Esophagus (tissue), 2 donors: ENCODE measurements around the gene C4A. TPM values are rescaled to one million over a fixed set of nuclear protein-coding genes. Genes with fewer than 3 reads are reported as not detected.
"Not testable (repeated sequence)": the region's sequence is repeated elsewhere in the genome, so short reads cannot be mapped to it uniquely, and the experiment has no call there.

Source experiments
- H3K27ac ChIP-seq, 2 donors: one replicate each; pipeline ENCODE4 v1.5.1; 2013; ENCODE audit warnings: low read depth in 2 of 2, mild to moderate bottlenecking in 2 of 2, inconsistent platforms in 1 of 2, low read length in 1 of 2, moderate library complexity in 1 of 2
- H3K27me3 ChIP-seq, 2 donors: one replicate each; pipeline ENCODE4 v1.6.1; 2013; ENCODE audit warnings: low read length in 2 of 2, control low read depth in 1 of 2, mild to moderate bottlenecking in 1 of 2; ENCODE audit not compliant: insufficient read depth in 2 of 2, control insufficient read depth in 1 of 2
- H3K36me3 ChIP-seq, 2 donors: one replicate each; pipeline ENCODE4 v1.6.1; 2013; ENCODE audit warnings: low read length in 1 of 2; ENCODE audit not compliant: control insufficient read depth in 2 of 2, insufficient read depth in 2 of 2
- H3K4me1 ChIP-seq, 2 donors: one replicate each; pipeline ENCODE4 v1.6.1; 2013; ENCODE audit warnings: low read length in 1 of 2; ENCODE audit not compliant: control insufficient read depth in 2 of 2, insufficient read depth in 2 of 2
- H3K4me3 ChIP-seq, 2 donors: one replicate each; pipeline ENCODE4 v1.5.1; 2013; ENCODE audit warnings: low read length in 2 of 2, mild to moderate bottlenecking in 2 of 2, low read depth in 1 of 2, moderate library complexity in 1 of 2
- H3K9me3 ChIP-seq, 2 donors: one replicate each; pipeline ENCODE4 v1.6.1; 2013; ENCODE audit warnings: mild to moderate bottlenecking in 2 of 2, low read depth in 1 of 2, low read length in 1 of 2, moderate library complexity in 1 of 2; ENCODE audit not compliant: control insufficient read depth in 2 of 2, insufficient read depth in 1 of 2
- whole genome bisulfite sequencing, 2 donors: extraction: QIAGEN DNeasy Blood & Tissue Kit; methylation state at CpG; one replicate each; pipeline ENCODE4 v1.1.7; 2013; 5-methylcytosine and 5-hydroxymethylcytosine counted together
- polyA plus RNA-seq, 2 donors: library from polyadenylated mRNA; stranded (reverse); fragments of 200-250 nt; gene quantifications; one replicate each; pipeline ENCODE4 v1.2.3, GENCODE V29; 2013
- donor health status: healthy with polysubstance abuse.
- donor health status: Bipolar disorder and iron deficiency.

C4A gene
- polyA plus RNA-seq, 2 donors = 6.9 to 13.1 TPM

DNA sequence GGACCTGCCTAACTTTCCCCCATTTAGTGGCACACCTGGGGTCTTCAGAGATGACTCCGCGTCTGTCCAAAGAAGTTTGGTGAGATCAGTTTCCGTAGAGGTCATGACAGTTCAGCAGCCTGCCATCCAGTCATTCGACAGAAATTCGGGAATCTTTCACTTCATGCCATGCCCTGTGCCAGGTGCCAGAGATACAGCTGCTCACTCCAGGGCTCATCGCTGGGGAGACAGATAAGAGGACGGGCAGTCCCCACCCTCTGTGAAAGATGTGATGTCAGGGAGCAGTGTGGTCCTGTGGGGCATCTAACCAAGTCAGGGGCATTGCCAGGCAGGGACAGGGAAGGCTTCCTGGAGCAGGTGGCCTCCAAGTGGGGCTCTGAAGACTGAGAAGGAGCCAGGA, 21.4 kb downstream of the C4A start:
- not testable (repeated sequence) for H3K27ac ChIP-seq, H3K4me1 ChIP-seq
- WGBS, 2 donors = no CpG with 5 or more reads among the region's 7 CpGs

DNA sequence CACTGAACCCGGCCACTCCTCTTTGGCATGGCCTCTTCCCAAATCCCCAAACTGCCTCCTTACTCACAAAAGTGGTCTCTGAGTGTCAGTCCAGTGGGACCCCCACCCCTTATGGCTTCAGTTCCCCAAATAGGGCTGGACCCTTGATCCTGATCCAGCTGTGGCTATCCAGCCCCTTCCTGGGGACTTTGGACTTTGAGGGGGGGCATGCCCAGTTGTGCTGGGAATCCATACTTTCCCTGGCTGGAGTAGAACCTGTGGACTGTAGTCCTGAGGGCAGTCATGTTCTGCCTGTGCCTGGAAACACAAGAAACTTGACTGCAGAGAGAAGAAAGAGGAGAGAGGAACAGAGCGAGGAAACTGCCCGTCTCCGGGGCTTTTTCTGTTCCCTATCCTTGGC, 22.5 kb downstream of the C4A start:
- not testable (repeated sequence) for H3K9me3 ChIP-seq, H3K27ac ChIP-seq, H3K36me3 ChIP-seq, H3K4me1 ChIP-seq, H3K4me3 ChIP-seq, H3K27me3 ChIP-seq
- 81 to 90% methylated on average over 3 to 4 of the region's 4 CpGs for WGBS, 2 donors

More for the DNA sequence above, 21.4 kb downstream of the C4A start:
- not testable (repeated sequence) for H3K9me3 ChIP-seq, H3K4me3 ChIP-seq, H3K27me3 ChIP-seq, H3K36me3 ChIP-seq

- H3K4me1 ChIP-seq, H3K9me3 ChIP-seq, H3K36me3 ChIP-seq, H3K4me3 ChIP-seq, H3K27me3 ChIP-seq, H3K27ac ChIP-seq: not testable (repeated sequence)
- WGBS, 2 donors = 60 to 62% methylated on average over 9 of the region's 13 CpGs
Measured at GRCh38 chr6:32004864-32005537, 23.1 kb downstream of the C4A start.

DNA sequence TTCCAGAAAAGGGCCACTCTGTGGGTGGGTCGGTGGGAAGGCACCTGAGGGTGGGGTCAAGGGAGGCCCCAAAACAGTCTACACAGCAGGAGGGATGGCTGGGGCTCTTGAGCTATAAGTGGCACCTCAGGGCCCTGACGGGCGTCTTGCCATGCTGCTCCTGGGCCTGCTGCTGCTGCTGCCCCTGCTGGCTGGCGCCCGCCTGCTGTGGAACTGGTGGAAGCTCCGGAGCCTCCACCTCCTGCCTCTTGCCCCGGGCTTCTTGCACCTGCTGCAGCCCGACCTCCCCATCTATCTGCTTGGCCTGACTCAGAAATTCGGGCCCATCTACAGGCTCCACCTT, 23.7 kb downstream of the C4A start:
- not testable (repeated sequence) for H3K27me3 ChIP-seq, H3K4me1 ChIP-seq, H3K27ac ChIP-seq, H3K9me3 ChIP-seq, H3K4me3 ChIP-seq, H3K36me3 ChIP-seq
- WGBS, 2 donors = 77 to 84% methylated on average over 8 to 9 of the region's 9 CpGs

DNA sequence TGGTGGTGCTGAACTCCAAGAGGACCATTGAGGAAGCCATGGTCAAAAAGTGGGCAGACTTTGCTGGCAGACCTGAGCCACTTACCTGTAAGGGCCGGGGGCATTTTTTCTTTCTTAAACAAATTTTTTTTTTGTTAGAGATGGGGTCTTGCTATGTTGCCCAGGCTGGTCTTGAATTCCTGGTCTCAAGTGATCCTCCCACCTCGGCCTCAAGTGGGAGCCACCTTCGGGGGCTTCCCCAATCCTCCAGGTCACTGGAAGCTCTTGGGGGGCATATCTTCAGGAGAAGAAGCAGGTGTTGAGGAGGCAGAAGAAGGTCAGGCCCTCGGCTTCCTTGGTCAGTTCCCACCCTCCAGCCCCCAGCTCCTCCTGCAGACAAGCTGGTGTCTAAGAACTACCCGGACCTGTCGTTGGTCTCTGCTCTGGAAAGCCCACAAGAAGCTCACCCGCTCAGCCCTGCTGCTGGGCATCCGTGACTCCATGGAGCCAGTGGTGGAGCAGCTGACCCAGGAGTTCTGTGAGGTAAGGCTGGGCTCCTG, 24.2 kb downstream of the C4A start:
- H3K4me1 ChIP-seq, H3K9me3 ChIP-seq, H3K27ac ChIP-seq, H3K36me3 ChIP-seq, H3K4me3 ChIP-seq, H3K27me3 ChIP-seq: not testable (repeated sequence)
- 75 to 76% methylated on average over 8 of the region's 8 CpGs for WGBS, 2 donors

GRCh38 chr6:32007086-32007485, 25.2 kb downstream of the C4A start:
- not testable (repeated sequence) for H3K9me3 ChIP-seq, H3K4me1 ChIP-seq, H3K36me3 ChIP-seq, H3K27me3 ChIP-seq, H3K4me3 ChIP-seq, H3K27ac ChIP-seq
- 78 to 81% methylated on average over 11 to 12 of the region's 12 CpGs for WGBS, 2 donors

GRCh38 chr6:32008037-32008436, 26.2 kb downstream of the C4A start:
- H3K27me3 ChIP-seq, H3K36me3 ChIP-seq, H3K9me3 ChIP-seq, H3K4me1 ChIP-seq, H3K4me3 ChIP-seq, H3K27ac ChIP-seq: not testable (repeated sequence)
- no CpG with 5 or more reads among the region's 24 CpGs for WGBS, 2 donors

- H3K27me3 ChIP-seq, H3K27ac ChIP-seq, H3K9me3 ChIP-seq, H3K4me1 ChIP-seq, H3K36me3 ChIP-seq, H3K4me3 ChIP-seq: not testable (repeated sequence)
- WGBS, 2 donors = 29 to 63% methylated on average over 5 to 7 of the region's 12 CpGs
Measured at GRCh38 chr6:32008616-32009015, 26.8 kb downstream of the C4A start.

DNA sequence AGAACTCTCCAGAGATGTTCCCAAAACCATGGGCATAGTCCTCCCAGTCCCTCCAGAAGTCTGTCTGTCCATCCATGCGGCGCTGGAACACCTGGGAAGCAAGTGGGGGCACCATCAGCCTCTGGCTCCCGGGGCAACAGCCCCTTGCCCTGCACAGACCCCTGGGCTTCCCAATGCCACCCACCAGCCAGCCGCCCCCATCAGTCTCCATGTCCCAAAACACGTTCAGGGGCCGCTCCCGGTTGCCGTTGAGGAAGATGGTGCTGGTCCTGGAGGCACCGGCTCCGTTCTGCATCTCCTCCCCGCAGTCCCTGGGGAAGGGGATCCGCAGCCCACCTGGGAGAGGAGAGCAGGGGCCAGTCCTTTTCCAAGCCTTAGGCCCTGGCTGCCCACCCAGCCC, 27.7 kb downstream of the C4A start:
- H3K27me3 ChIP-seq, H3K27ac ChIP-seq, H3K36me3 ChIP-seq, H3K4me3 ChIP-seq, H3K4me1 ChIP-seq, H3K9me3 ChIP-seq: not testable (repeated sequence)
- 77 to 83% methylated on average over 2 to 11 of the region's 12 CpGs for WGBS, 2 donors

DNA sequence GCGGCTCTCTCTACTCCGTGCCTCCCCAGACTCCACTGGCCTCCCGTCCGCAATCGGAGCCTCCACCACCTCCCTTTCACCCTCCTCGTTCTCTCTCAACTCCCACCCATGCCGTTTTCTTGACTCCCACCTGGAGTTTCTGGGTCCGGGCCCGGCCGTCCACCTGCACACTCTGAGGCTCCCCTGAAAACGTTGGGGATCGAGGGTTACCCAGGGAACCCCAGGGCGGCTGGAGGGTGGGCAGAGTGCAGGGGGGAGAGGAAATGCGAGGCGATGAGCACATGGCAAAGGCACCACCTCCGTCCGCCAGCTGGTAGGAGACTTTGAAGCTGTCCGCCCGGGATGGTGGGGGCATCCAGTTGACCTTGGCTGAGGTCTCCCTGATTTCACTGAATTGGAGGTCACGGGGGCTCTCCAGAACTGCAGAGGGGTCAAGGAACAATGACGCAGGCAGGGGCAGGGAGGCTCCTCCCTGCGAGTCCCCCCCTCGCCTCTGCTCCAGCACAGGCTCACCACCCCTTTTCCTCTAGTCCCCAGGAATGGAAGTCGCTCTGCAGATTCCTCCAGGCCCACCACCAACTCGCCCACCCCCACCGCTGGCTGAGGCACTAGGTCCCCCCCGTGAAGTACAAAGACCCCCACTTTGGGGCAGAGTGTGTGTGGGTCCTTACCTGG, 29.1 kb downstream of the C4A start:
- H3K27me3 ChIP-seq, H3K9me3 ChIP-seq, H3K27ac ChIP-seq, H3K36me3 ChIP-seq, H3K4me1 ChIP-seq, H3K4me3 ChIP-seq: not testable (repeated sequence)
- 75 to 76% methylated on average over 16 to 17 of the region's 27 CpGs for WGBS, 2 donors
